NCI-H510A (cell line): ENCODE measurements around the gene TVP23A.

Experiments used
- DNase-seq: peaks from one replicate; lab custom pipeline; 2025; lab: John Stamatoyannopoulos, UW

TVP23A gene

DNA sequence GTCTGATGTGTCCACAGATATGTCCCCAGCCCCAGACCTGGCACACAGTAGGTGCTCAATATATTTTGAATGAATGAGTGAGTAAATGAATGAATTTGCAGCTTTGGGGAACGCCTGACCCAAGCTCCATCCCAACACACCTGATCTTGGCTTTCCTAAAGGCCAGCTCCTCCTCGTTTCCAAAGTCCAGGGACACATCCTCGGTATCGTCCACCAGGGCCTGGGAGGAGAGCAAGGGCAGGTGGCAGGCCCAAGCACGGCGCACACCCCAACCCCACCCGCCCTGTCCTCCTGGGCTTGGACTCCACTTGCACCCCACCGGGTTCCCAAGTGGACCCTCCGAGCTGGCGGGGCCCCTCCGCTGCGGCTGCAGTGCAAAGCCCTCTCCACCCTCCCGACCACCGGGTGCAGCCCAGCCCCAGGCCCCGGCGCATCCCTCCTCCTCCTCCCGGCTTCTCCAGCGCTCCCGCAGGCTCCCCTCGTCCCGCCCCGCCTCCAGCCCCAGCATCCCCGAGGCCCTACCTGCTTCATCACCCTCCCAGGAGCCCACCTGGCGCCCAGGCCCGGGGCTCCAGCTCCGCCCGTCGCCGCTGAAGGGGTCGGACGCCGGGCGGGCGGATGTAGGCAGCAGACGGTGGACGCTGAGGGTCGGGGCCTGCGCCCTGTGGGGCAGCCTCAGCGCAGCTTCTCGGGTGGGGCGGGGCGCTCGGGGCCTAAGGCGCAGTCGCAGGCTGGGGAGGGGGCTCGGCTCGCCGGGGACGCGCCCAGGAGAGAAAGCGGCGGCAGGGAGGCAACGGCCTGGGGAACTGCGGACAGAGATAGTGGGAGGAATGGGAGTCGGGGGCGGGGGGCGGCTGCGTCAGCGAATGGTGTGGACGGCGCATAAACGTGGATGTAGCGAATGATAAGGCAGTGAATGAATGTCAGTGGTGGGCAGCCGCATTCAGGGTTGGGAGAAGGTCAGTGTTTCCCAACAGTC is at the start of gene TVP23A:
Gene TVP23A, minus strand, starts transcription at position 832 of the 979 bp plus-strand sequence. Its CDS starts 301 bp downstream, at position 531.
- no peak for DNase-seq

DNA sequence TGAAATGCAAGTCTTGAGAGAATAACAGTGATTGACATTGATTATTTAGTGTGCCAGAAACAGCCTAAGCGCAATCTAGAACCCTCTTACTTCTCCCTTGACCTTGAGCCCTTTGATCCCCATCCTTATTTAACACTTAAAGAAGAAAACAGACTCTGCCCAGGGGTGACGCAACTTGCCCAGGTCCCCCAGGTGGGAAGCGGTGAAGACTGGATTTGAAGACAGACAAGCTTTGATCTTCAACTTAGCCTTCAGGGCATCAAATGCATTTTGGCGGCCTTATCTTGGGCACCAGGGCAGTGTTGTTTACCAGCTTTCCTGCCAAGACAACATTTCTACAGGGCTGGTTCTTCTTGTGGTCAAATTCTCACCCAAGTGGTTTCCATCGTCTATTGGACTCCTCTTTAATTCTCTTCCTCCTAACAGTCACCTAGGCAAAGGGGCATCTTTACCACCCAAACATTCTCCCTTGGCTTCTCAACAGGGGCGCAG is 49.6 kb upstream of the TVP23A start:
- no peak for DNase-seq

DNA sequence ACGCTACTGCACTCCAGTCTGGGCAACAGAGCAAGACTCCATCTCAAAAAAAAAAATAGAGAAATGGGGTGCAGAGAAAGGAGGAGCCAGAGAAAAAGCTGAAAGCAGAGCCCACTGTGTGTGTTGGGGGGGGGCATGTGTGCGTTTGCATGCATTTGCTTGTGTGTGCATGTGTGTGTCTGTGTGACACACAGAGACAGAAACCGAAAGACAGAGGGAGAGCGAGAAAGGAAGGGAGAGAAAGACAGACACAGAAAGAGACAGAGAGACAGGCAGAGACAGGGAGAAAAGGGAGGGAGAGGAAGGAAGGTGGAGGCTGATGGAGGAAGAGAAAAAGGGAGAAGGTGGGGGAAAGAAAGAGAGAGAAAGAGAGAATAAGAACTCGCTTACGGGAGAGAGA is 48.6 kb upstream of the TVP23A start:
- DNase-seq, result no peak

DNA sequence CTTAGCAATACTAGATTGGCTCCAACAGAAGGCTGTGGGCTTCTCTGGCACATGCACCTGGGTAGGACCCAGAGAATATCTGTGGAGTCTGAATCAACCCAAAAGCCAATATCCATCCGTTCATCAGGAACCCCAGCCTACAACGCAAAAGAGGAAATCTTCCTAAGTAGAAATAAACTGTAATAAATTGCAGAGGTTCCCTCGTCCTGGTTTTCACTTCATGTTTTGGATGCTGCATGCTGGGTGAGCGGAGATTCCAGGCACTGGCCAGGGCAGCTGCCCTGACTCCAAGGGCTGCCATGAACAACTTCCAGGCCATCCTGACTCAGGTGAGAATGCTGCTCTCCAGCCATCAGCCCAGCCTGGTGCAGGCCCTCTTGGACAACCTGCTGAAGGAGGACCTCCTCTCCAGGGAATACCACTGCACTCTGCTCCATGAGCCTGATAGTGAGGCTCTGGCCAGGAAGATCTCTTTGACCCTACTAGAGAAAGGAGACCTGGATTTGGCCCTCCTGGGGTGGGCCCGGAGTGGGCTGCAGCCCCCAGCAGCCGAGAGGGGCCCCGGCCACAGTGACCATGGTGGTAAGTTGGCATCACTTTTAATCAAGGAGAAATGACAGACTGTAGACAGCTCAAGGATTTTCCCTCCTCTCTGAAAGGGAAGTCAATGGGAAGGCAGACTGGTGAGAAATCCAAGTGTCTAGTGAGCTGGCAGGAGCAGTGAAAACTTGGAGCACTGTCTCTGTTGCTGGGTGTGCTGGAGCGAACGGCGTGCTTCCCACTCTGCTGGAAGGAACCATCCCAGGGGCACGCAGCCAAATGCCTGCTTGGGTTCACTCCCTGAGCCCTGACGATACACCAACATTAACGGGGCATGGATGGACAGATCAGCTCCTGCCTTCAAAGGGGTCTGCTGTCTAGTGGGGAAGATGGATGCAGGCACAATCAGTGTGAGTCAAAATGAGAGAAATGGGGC is 47.7 kb upstream of the TVP23A start:
- DNase-seq, result no peak

DNA sequence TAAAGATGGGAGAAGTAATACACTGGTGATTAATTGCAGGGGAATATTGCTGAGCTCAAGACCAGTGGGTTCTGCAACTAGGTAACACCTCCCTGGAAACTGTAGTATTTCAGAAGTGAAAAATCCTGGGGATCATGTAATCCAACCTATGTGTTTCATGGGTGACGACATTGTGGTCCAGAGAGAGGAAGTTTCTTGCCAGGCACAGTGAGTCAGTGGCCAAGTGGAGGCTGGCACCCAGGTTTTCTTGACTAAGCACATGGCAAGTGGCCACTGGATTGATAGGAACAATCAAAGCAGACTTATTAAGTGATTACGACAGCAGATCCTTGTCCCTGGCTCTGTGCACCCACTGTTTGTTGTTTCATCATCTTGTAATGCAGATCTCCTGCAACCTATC is 43.8 kb upstream of the TVP23A start:
- DNase-seq, result no peak

DNA sequence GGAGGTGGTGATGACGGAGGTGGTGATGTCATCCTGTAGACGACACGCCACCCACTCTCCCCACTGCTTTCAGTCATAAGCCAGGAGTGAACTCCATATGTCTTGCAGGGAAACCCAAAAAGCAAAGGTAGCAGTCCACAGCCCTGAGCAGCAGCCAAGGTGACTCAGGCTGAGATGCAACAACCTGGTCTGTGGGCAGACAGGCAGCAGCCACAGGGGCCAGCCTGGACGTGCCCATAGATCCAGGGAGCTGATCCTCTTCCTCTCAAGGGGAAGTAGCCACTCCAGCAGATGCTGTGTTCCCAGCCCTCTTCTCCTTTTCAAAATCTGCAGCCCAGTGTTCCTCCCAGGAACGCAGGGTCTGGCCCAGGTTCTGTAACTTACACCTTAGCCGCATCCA is 41.1 kb upstream of the TVP23A start:
- DNase-seq, result no peak

DNA sequence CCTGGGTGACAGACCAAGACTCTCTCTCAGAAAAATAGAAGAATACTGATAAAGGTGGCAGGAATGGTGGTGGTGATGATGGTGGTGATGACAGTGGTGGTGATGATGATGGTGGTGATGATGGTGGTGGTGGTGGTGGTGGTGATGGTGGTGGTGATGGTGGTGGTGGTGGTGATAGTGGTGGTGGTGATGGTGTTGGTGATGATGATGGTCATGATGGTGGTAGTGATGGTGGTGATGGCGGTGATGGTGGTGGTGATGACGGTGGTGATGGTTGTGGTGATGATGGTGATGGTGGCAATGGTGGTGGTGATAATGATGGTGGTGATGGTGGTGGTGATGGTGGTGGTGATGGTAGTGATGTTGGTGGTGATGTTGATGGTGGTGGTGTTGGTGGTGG is 40.4 kb upstream of the TVP23A start:
- DNase-seq, result no peak

DNA sequence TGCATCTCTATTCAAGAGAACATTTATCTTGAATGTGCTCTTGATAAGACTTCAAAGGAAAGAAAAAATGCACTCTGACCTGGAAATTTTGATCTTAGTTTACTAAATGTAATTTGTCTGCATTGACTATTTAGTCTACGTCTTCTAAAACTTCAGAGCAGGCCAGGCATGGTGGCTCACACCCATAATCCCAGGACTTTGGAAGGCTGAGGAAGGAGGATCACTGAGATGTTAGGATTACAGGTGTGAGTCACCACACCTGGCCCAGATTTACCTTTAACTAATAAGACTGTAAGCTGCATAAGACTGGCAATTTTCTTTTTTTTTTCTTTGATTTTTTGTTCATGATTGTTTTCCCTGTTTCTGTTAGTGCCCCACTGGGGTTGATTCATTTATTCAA is 39.6 kb upstream of the TVP23A start:
- DNase-seq, result no peak

DNA sequence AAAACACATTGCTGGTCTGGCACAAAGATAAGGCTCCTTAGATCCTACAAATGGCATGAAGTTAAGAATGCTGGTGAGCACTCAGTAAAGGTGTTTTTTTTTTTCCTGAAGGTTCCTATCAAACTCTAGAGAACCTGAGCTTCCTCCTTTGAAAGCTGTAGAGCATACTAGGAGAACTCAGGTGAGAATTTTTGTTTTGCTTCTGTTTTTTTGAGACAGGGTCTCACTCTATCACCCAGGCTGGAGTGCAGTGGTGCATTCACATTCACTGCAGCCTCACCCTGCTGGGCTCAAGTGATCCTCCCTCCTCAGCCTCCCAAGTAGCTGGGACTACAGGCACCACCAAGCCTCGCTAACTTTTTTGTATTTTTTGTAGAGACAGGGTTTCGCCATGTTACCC is 37.4 kb upstream of the TVP23A start:
- no peak for DNase-seq

DNA sequence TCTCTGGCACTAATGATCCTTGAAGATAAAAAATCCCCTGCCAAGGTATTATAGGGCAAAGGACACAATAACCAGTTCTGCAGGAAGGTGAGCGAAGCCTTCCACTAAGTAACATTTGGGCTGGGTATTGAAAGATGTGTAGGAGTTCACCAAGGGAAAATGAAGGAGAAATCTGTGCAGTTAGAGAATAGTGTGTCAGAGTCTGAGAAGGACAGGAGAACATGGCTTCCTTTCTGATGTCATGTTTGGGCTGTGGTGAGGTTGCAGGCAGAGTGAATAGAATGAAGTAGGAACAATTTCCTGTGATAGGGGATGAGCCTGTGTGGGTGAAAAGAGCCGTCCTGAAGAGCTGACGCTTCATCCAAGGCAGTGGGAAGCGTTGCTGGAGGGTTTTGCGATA is 34.4 kb upstream of the TVP23A start:
- no peak for DNase-seq

DNA sequence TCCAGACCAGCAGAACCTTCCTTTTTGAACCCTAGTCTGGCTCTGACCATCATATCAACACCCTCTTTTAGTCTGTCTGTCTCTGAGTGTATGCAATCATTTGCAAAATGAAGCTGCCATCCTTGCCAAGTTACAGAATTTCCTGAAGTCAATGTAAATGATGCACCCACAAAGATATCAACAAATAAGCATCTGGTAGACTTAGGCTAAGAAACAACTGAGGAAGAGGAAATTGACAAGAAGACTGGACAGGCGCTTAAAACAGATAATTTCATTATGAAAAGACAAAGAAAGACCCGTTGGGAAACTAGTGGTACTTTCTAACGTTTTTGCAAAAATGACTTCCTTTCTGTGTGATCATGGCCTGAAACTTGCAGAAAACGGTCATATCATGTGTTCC is 33.7 kb upstream of the TVP23A start:
- DNase-seq, result no peak

DNA sequence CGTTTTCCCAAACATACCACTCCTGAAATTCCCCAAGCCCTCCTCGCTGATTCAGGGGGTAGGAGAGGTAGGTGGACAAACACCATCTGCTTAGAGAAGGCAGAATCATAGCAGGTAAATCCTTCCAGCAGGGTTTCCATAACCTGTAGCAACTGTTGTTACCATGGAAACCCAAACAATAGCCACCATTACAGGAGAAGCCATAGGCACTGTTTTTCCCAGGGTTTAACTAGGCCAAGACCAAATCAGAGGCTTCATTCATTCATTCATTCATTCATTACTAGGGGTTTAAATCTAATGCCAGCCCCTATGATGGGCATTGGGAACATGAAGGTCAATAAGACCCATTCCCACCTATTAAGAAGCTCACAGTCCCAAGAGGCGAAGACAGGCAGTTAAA is 32.9 kb upstream of the TVP23A start:
- DNase-seq, result no peak

DNA sequence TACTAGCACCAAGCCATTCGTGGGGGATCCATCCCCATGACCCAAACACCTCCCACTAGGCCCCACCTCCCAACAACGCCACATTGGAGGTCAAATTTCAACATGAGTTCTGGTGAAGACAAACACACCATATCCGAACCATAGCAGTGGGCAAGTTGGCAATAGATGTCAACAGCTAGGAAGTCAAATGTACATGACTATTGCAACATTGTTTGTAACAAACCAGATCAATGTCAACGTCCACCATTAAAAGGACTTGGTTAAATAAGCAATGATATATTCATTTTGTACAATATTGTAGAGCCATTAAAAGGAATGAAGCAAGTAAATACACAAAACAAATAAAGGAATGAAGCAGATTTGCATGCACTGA is 31.9 kb upstream of the TVP23A start:
- DNase-seq, result no peak

DNA sequence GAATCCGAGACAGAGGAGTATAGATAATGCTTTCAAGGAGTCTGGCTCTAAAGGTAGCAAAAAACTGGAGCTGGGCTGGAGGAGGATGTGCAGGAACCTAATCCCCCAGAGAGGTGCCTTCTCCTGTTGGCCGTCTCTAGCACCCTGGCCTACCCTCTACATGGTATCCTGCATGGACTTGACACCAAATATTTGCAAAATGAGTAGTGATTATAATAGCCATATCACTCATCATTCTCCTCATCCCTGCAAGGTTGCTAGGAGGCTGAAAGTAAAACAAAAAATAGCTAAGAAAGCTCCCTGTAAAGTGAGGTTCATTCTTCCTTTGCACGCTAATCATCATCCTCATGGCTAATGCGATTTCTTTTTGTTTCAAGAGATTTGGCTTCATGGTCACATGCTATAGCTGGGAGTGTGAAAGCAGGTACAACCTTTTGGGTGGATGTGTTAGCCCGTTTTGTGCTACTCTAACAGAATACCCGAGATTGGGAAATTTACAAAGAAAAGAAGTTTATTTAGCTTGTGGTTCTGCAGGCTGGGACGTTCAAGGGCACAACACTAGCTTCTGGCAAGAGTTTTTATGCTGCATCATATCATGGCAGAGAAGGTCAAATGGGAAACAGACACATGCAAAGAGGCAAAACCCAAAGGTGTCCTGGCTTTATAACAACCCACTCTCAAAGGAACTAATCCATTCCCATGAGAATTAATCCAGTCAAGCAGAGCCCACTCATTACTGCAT is 31.3 kb upstream of the TVP23A start:
- DNase-seq, result no peak

DNA sequence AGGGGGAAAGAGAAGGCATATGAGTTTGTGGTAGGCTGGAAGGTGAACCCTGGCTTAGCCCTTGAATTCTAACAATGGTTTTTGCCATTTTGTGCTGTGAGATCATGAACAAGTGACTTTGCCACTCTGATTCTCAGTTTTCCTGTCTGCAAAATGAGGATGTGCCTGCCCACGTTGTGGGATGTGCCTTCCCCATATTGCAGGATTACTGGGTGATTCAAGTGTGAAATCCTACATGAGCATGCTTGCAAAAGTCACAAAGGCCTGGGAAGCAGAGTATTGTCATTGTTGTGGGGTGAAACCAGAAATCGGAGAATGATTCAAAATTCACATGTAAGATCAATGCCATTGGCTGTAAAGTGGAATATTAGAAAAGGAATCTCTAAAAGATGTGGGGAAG is 28.6 kb upstream of the TVP23A start:
- no peak for DNase-seq

DNA sequence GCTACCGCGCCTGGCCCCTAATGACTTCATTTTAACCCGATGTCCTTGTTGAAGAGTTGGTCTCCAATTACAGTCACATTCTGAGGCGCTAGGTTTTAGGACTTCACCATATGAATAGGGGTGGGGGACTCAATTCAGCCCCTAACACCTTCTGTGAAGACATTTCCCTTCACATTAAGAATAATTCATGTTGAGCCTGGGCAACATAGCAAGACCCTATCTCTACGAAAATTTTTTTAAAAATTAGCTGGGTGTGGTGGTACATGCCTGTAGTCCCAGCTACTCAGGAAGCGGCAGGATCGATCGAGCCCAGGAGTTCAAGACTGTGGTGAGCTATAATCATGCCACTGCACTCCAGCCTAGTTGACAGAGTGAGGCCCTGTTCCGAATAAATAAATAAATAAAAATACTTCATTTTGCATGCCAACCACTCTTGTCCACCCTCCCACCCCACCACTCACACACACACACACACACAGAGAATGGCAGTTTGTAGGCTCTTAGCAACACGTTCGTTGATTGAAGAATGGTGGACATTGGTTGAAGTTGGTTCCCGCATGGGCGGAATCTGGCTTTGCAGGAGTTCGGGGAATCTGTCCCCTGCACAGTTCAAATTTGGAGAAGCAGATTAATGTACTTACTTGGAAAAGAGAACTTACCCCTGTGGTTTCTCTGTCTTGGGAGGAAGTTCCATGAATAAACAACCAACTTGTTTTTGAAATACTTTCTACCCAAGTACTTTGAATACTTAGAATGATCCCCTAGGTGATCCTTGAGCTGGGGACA is 27.8 kb upstream of the TVP23A start:
- no peak for DNase-seq

DNA sequence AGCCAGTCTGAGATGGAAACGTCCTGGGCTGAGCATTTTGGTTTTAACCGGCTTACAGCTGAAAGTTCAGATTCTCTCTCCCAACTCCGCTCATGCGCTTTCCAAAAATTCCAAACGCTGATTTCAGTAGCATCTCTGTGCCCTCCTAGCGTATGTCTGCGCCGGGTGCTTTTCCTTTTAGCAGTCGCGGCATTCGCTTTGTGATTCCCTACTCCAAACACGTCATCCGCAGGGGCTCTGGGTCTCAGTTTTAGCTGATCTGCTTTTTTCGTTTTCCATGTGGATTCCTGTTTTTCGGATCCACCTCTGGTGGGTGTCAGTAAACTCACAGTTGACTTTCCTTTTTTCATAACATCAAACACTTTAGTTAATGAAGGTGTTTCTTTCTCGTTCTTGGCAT is 22.1 kb upstream of the TVP23A start:
- no peak for DNase-seq

DNA sequence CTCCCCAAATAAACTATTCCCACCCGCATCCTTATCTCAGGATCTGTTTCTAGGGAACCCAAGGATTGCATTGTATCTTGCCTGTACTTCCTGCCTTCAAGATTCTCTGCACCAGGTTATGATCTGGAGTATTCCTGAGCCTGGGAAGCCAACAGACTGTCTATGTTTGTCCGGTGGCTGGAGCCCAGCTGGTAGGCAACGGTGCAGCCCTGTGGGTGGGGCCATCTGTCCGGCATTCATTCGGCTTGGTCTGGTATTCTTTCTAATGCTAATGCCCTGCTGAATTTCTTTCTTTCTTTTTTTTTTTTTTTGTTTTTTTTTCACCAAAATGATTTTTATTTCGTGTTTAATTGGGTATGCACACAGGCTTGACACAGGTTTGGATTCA is 20.7 kb upstream of the TVP23A start:
- DNase-seq, result no peak

DNA sequence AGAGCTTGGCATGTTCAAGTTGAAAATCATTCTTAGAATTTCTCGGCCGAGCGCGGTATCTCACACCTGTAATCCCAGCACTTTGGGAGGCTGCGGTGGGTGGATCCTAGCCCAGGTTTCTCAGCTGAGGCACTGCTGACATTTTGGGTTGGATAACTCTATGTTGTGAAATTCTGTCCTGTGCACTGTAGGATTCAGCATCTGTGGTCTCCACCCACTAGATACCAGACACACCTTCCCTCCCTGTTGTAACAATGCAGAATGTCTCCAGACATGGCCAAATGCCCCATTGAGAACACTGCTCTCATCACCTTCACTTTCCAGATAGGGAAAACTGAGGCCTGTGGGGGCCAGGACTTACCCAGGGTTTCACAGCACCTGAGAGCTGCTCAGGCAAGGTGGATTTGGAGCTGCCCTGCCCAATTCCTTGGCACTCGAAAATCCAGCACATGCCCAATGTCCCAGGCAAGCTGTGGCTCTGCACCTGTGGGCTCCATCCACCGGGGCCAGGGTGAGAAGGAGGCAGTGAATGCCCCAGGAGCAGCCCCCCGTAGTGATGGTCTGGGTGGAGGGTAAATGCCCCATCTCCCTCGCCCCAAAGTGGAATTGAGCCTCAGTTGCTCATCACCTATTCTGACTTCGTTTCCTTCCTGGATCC is 20.2 kb upstream of the TVP23A start:
- no peak for DNase-seq

DNA sequence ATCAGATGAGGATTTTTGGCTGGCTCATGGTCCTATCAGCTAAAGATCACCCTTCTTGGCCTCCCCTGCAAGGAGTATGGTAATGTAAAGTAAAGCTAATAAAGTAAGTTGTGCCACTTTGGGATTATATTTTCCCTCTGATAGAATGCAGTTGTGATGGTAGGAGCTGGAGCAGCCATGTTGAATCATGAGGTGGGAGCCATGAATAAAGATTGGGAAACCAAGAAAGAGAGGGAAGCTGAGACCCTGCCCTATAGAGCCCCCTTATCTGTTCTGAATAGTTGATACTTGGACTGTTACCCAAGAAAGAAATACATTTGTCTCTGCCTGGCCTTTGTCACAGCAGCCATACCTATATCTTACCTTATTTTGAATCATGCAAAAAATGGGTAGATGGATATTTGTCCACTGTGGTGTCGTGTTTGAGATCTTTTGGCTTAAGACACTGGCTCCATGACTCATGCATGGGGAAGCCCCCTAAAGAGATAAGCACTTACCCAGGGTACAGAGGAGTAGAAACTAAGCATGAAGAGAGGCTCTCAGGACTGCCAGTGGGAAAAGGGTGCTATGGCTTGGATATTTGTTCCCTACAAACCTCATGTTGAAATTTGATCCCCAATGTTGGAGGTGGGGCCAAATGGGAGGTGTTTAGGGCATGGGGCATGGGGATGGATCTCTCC is 17.7 kb upstream of the TVP23A start:
- DNase-seq, result no peak
